Ovary (tissue), 9 donors: Measurements from ENCODE around the gene ADAD2. TPM values are rescaled to one million over a fixed set of nuclear protein-coding genes. Genes with fewer than 3 reads are reported as not detected.

Experiments used
- DNase-seq, 5 donors: peaks; one replicate each; pipeline ENCODE4 v3.0.0-alpha.2; 2019 to 2020
- H3K27ac ChIP-seq, 2 donors: fragments of 200-600 bp; one replicate each; pipeline versions ENCODE4 v1.5.1 to v1.8.0; 2019 to 2022
- H3K27me3 ChIP-seq: fragments of 200-600 bp; one replicate; pipeline ENCODE4 v1.8.0; 2022
- H3K36me3 ChIP-seq: fragments of 200-600 bp; sonication (generic); one replicate; pipeline ENCODE4 v1.5.1; 2019
- H3K4me1 ChIP-seq: one replicate; pipeline ENCODE4 v1.8.1; 2013; ENCODE audit warnings: mild to moderate bottlenecking, moderate library complexity; ENCODE audit not compliant: insufficient read depth
- H3K4me3 ChIP-seq: fragments of 200-600 bp; sonication (generic); one replicate; pipeline ENCODE4 v1.5.1; 2017
- H3K9me3 ChIP-seq, 2 donors: fragments of 200-600 bp in 1 of 2; sonication (generic) in 1 of 2; one replicate each; pipeline versions ENCODE4 v1.5.1 to v1.8.1; 2013 to 2019; ENCODE audit warnings: mild to moderate bottlenecking in 1 of 2, moderate library complexity in 1 of 2
- CTCF ChIP-seq, 3 donors: fragments of 450-650 bp in 2 of 3; fragments of 200-600 bp in 1 of 3; IDR thresholded peaks; one replicate each; pipeline versions ENCODE4 v1.5.1 to v1.8.0; 2016 to 2022; ENCODE audit warnings: antibody characterized with exemption in 3 of 3, mild to moderate bottlenecking in 1 of 3
- EP300 ChIP-seq: sonication (generic); formaldehyde crosslinking; IDR thresholded peaks from one replicate; pipeline ENCODE4 v1.6.1; 2017; ENCODE audit warnings: antibody characterized with exemption
- POLR2A ChIP-seq: fragments of 450-650 bp; IDR thresholded peaks from one replicate; pipeline ENCODE4 v1.6.1; 2017; ENCODE audit warnings: antibody characterized with exemption, mild to moderate bottlenecking, moderate library complexity
- WGBS, 3 donors: extraction: QIAGEN DNeasy Blood & Tissue Kit in 1 of 3; methylation state at CpG; one replicate each; pipeline versions ENCODE4 v1.1.5 to v1.1.7; 2013 to 2017; 5-methylcytosine and 5-hydroxymethylcytosine counted together
- intact Hi-C, 4 donors: fragments of 100-400 bp; cut with DNase I; formaldehyde crosslinking; loops; one replicate each; pipeline versions ENCODE4 v1.11.0 to v1.15.1; 2022 to 2023
- polyA plus RNA-seq, 2 donors: library from polyadenylated mRNA; stranded (reverse); fragments of 200-250 nt in 1 of 2; fragments of 350-450 nt in 1 of 2; fragmentation: Illumina TruSeq in 1 of 2; extraction: RNeasy Lipid Tissue Mini Kit (QIAGEN cat#74804) in 1 of 2; gene quantifications; one replicate each; pipeline ENCODE4 v1.2.3, GENCODE V29; 2013 to 2014
- total RNA-seq, 7 donors: library from RNA; depleted of rRNA in 2 of 7; stranded (reverse); fragments of >200 nt in 2 of 7; fragmentation: NEBNext Ultra II Directional in 3 of 7; extraction: Animal tissue kit (Norgen Biotek cat#: 25700) in 3 of 7; gene quantifications; one replicate each; pipeline versions ENCODE4 v1.1.0 to v1.2.4, GENCODE V29; 2016 to 2023
- donor health status: DM: no; HTN: no; CAD: no; lungs with moderate emphysema.
- donor health status: DM: no; HTN: no; CAD: no.
- donor health status: Bipolar disorder and iron deficiency.
- donor health status: DM: yes; HTN: yes; CAD: no.
- donor health status: DM: no; HTN: no; CAD: no.
- donor health status: DM: yes; HTN: yes; CAD: no.

ADAD2 gene
- total and polyA plus RNA-seq, 9 donors: 0.12 to 2.0 (median 0.84) TPM; not detected in 5

DNA sequence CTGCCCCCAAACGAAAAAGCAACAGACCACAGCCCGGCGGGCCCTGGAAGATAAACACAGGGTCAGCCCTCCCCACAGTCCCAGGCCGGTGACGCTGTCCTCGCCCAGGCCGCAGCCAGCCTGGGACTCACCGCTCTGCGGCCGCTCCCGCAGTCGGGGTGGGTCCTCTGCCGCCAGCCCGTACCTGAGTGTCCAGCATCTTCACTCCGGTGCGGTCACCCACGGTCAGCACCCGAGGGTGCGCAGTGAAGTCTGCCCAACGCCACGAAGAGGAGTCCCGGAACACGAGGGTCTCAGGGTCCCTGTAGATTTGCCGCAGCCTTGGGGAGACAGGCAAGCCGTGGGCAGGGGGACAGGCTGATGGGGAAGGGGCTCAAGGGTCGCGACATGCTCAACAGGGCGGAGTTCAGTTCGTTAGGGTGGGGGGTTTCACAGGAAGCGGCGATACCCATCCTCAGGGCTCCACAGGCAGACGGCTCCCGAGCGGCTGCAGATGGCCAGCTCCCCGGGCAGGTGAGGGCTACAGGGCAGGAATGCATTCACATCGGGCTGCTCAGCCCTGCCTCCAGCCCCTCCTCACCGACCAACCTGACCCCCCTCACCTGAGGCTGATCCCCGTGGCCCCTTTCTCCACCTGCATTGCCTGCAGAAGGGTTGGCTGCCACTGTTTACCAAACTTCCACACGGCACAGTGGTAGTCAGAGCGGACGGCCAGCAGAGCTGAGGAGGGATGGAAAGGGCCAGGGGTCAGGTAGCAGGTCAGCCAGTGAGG is 9.6 kb upstream of the ADAD2 start:
- no peak overlapping the region for H3K27ac ChIP-seq
- intact Hi-C loops: loop anchor here in 3 of 4 donors (5.0 to 10.0 kb wide), 4 partner anchors 97 to 301 kb away; partner anchors contain the start of gene NECAB2 (in 1 of the 3)
- H3K4me1 ChIP-seq: peaks cover 24% of the 10 kb centered on the region
- no peak for DNase-seq
- H3K9me3 ChIP-seq: no peaks in the 10 kb centered on the region
- 85 to 93% (median 86%) methylated on average over 40 to 41 of the region's 41 CpGs for WGBS, 3 donors
- no peaks in the 10 kb centered on the region for H3K36me3 ChIP-seq
- no peaks in the 10 kb centered on the region for H3K27me3 ChIP-seq
- TF ChIP-seq EP300: no peak
- TF ChIP-seq POLR2A: no peak
- TF ChIP-seq CTCF (IDR thresholded peaks at IDR 0.05): no peak
- no peak overlapping the region for H3K4me3 ChIP-seq

DNA sequence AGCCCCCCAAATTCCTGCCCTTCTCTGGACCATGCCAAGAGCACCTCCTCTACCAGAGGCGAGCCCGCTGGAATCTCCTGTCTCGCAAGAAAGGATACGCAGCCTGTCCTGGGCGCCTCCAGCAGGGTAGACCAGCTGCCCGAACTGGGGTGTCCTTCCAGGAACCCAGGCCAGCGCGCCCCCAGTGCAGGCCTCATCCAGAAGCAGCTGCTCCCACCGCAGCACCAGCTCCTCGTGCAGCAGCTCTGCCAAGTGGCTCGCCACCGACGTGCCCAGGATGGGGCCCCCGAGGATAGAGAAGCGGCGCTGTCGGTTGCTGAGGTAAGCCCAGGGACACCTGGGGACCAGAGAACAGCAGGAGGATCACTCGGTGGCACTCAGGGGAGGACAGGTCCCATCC is 8.9 kb upstream of the ADAD2 start:
- Histone ChIP-seq H3K9me3 (no peaks in the 10 kb centered on the region), H3K27ac (no peak overlapping the region), H3K4me3 (no peak overlapping the region), H3K36me3 (no peaks in the 10 kb centered on the region), H3K4me1 (peaks cover 17% of the 10 kb centered on the region), H3K27me3 (no peaks in the 10 kb centered on the region)
- TF ChIP-seq CTCF (IDR thresholded peaks at IDR 0.05) (no peak), EP300 (no peak), POLR2A (no peak)
- WGBS, 3 donors: 91 to 95% (median 93%) methylated on average over 10 to 18 of the region's 18 CpGs
- DNase-seq: no peak
- intact Hi-C loops: loop anchor here in 3 of 4 donors (5.0 to 10.0 kb wide), 4 partner anchors 97 to 300 kb away; partner anchors contain the start of gene NECAB2 (in 1 of the 3)

GRCh38 chr16:84182680-84183571 is 8.0 kb upstream of the ADAD2 start:
- H3K4me1 ChIP-seq: peaks cover 12% of the 10 kb centered on the region
- no peaks in the 10 kb centered on the region for H3K36me3 ChIP-seq
- intact Hi-C loops: loop anchor here in 3 of 4 donors (5.0 to 10.0 kb wide), 4 partner anchors 98 to 299 kb away; partner anchors contain the start of gene NECAB2 (in 1 of the 3)
- no peak for TF ChIP-seq CTCF (IDR thresholded peaks at IDR 0.05)
- TF ChIP-seq POLR2A: no peak
- TF ChIP-seq EP300: no peak
- H3K9me3 ChIP-seq: no peaks in the 10 kb centered on the region
- no peak for DNase-seq
- WGBS, 3 donors: 89 to 92% (median 91%) methylated on average over 26 of the region's 26 CpGs
- H3K27me3 ChIP-seq: no peaks in the 10 kb centered on the region
- no peak overlapping the region for H3K27ac ChIP-seq
- no peak overlapping the region for H3K4me3 ChIP-seq

DNA sequence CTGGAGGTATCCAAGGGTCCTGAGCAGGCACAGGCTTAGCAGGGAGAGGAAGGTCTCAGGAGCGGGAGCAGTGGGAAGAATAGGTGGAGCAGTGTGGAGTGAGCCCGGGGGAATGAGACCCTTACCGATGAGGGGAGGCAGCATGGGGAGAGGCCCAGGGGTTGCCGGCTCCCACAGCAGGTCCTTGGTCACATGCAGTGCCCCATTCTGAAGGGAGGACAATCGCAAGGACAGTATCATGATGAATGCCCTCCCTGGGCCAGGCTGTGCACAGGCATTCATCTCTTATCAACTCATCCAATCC is 7.4 kb upstream of the ADAD2 start:
- peaks cover 9% of the 10 kb centered on the region for H3K4me1 ChIP-seq
- intact Hi-C loops: loop anchor here in 3 of 4 donors (5.0 to 10.0 kb wide), 4 partner anchors 99 to 299 kb away; partner anchors contain the start of gene NECAB2 (in 1 of the 3)
- 73 to 77% (median 74%) methylated on average over 5 of the region's 5 CpGs for WGBS, 3 donors
- TF ChIP-seq POLR2A (no peak), EP300 (no peak), CTCF (IDR thresholded peaks at IDR 0.05) (no peak)
- H3K9me3 ChIP-seq: no peaks in the 10 kb centered on the region
- DNase-seq: no peak
- no peaks in the 10 kb centered on the region for H3K27me3 ChIP-seq
- H3K27ac ChIP-seq: no peak overlapping the region
- no peaks in the 10 kb centered on the region for H3K36me3 ChIP-seq
- H3K4me3 ChIP-seq: no peak overlapping the region
